Stimulated activated CD4-positive, alpha-beta T cell treated with anti-CD3 and anti-CD28 coated beads, Interleukin-15, amount 100 ng/mL, for 1 hour (primary cell): Measurements from ENCODE around the gene ANO2.

ENCODE experiments used
- DNase-seq, 2 donors: peaks; one replicate each; pipeline ENCODE4 v3.0.0-alpha.2; 2020; ENCODE audit warnings: low read depth in 1 of 2, low spot score in 1 of 2

Gene ANO2

GRCh38 chr12:5586201-5586600 lies 358.9 kb downstream of the ANO2 start:
- DNase-seq: no peak

- DNase-seq: no peak
Measured at GRCh38 chr12:5585178-5585577, 359.9 kb downstream of the ANO2 start.

GRCh38 chr12:5584412-5585175 lies 360.5 kb downstream of the ANO2 start:
- DNase-seq: no peak

GRCh38 chr12:5582541-5582940 lies 362.5 kb downstream of the ANO2 start:
- no peak for DNase-seq

GRCh38 chr12:5582018-5582417 lies 363.0 kb downstream of the ANO2 start:
- DNase-seq: no peak

GRCh38 chr12:5581616-5582015 lies 363.4 kb downstream of the ANO2 start:
- DNase-seq: no peak

- no peak for DNase-seq
Measured at GRCh38 chr12:5581019-5581418, 364.0 kb downstream of the ANO2 start.

GRCh38 chr12:5578775-5579174 lies 366.3 kb downstream of the ANO2 start:
- DNase-seq: no peak

- no peak for DNase-seq
Measured at GRCh38 chr12:5577741-5578140, 367.3 kb downstream of the ANO2 start.

GRCh38 chr12:5577211-5577612 lies 367.8 kb downstream of the ANO2 start:
- no peak for DNase-seq

GRCh38 chr12:5575987-5576386 lies 369.1 kb downstream of the ANO2 start:
- DNase-seq: no peak

GRCh38 chr12:5575232-5575631 lies 369.8 kb downstream of the ANO2 start:
- DNase-seq: no peak

GRCh38 chr12:5573390-5573789 lies 371.7 kb downstream of the ANO2 start:
- DNase-seq: no peak

- no peak for DNase-seq
Measured at GRCh38 chr12:5571115-5571514, 373.9 kb downstream of the ANO2 start.

GRCh38 chr12:5570416-5570815 lies 374.6 kb downstream of the ANO2 start:
- DNase-seq: no peak

- DNase-seq: no peak
Measured at GRCh38 chr12:5568325-5568981, 376.6 kb downstream of the ANO2 start.

- DNase-seq: no peak
Measured at GRCh38 chr12:5567016-5567725, 377.9 kb downstream of the ANO2 start.

GRCh38 chr12:5565933-5566599 lies 379.0 kb downstream of the ANO2 start:
- DNase-seq: no peak

GRCh38 chr12:5562581-5562980 lies 382.5 kb downstream of the ANO2 start:
- no peak for DNase-seq

- DNase-seq: no peak
Measured at GRCh38 chr12:5561846-5562245, 383.2 kb downstream of the ANO2 start.

GRCh38 chr12:5561057-5561456 lies 384.0 kb downstream of the ANO2 start:
- DNase-seq: no peak

GRCh38 chr12:5560265-5560664 lies 384.8 kb downstream of the ANO2 start:
- DNase-seq: no peak
